Stomach (tissue), 4 donors: ENCODE measurements around the gene RAD51D.
"Not testable (repeated sequence)": the region's sequence is repeated elsewhere in the genome, so short reads cannot be mapped to it uniquely, and the experiment has no call there.

Source experiments
- POLR2AphosphoS5 ChIP-seq, 3 donors: sonication (generic); formaldehyde crosslinking; IDR thresholded peaks; one replicate each; pipeline ENCODE4 v1.6.1; 2016; ENCODE audit warnings: antibody characterized with exemption in 3 of 3
- TF ChIP-seq, protein P1 (sequence below), 7 experiments: fragments of 450-650 bp in 4 of 7; fragments of 200-600 bp in 3 of 7; sonication (generic) in 3 of 7; IDR thresholded peaks; one replicate each; pipeline ENCODE4 v1.5.1; 2016 to 2019; ENCODE audit warnings: antibody characterized with exemption in 7 of 7, control low read depth in 2 of 7, mild to moderate bottlenecking in 1 of 7

- TF ChIP-seq, protein P1, sequence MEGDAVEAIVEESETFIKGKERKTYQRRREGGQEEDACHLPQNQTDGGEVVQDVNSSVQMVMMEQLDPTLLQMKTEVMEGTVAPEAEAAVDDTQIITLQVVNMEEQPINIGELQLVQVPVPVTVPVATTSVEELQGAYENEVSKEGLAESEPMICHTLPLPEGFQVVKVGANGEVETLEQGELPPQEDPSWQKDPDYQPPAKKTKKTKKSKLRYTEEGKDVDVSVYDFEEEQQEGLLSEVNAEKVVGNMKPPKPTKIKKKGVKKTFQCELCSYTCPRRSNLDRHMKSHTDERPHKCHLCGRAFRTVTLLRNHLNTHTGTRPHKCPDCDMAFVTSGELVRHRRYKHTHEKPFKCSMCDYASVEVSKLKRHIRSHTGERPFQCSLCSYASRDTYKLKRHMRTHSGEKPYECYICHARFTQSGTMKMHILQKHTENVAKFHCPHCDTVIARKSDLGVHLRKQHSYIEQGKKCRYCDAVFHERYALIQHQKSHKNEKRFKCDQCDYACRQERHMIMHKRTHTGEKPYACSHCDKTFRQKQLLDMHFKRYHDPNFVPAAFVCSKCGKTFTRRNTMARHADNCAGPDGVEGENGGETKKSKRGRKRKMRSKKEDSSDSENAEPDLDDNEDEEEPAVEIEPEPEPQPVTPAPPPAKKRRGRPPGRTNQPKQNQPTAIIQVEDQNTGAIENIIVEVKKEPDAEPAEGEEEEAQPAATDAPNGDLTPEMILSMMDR (IDR thresholded peaks at IDR 0.05), result not testable (repeated sequence)
- TF ChIP-seq POLR2AphosphoS5 (IDR thresholded peaks at IDR 0.05), result not testable (repeated sequence)
These were observed 74.1 kb downstream of the RAD51D start for GRCh38 chr17:35045458-35045979.
